GM12874 (cell line): ENCODE results near the gene TMEM95.

Experiments
- TF ChIP-seq, protein P1 (sequence below): IDR thresholded peaks from 2 replicates; pipeline ENCODE4 v1.5.1; 2011; ENCODE audit warnings: low read depth, mild to moderate bottlenecking, control low read depth, low read length, moderate library complexity; ENCODE audit not compliant: insufficient read depth

Gene TMEM95

GRCh38 chr17:7327056-7327455 is 27.9 kb upstream of the TMEM95 start:
- TF ChIP-seq, protein P1, sequence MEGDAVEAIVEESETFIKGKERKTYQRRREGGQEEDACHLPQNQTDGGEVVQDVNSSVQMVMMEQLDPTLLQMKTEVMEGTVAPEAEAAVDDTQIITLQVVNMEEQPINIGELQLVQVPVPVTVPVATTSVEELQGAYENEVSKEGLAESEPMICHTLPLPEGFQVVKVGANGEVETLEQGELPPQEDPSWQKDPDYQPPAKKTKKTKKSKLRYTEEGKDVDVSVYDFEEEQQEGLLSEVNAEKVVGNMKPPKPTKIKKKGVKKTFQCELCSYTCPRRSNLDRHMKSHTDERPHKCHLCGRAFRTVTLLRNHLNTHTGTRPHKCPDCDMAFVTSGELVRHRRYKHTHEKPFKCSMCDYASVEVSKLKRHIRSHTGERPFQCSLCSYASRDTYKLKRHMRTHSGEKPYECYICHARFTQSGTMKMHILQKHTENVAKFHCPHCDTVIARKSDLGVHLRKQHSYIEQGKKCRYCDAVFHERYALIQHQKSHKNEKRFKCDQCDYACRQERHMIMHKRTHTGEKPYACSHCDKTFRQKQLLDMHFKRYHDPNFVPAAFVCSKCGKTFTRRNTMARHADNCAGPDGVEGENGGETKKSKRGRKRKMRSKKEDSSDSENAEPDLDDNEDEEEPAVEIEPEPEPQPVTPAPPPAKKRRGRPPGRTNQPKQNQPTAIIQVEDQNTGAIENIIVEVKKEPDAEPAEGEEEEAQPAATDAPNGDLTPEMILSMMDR = no peak

DNA sequence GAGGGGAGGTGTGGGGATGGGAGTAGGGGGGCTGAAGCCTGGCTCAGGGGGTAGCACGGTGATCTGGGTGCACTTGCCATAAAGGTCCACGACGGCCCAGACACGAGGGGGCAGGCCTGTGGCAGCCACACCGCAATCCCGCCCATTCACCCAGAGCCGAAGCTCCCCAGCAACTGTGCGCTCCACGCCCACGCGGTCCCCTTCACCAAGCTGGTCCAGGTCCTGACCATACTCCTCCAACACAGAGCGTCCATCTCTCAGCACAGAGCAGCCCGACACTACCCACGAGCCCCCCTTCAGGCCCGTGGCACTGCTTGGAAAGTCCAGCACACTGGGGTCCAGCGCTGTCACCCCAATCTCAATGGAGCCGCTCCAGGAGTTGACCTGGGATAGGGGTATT is 27.5 kb upstream of the TMEM95 start:
- TF ChIP-seq, protein P1 = no peak

GRCh38 chr17:7328009-7328408 is 26.9 kb upstream of the TMEM95 start:
- TF ChIP-seq, protein P1 = no peak

- TF ChIP-seq, protein P1 = no peak
Observed at GRCh38 chr17:7328840-7329373, 26.0 kb upstream of the TMEM95 start, which contains the start of gene NEURL4. TSS of gene NEURL4 (minus strand) at chr17:7329335. CDS start at chr17:7329312, 23 bp downstream.

DNA sequence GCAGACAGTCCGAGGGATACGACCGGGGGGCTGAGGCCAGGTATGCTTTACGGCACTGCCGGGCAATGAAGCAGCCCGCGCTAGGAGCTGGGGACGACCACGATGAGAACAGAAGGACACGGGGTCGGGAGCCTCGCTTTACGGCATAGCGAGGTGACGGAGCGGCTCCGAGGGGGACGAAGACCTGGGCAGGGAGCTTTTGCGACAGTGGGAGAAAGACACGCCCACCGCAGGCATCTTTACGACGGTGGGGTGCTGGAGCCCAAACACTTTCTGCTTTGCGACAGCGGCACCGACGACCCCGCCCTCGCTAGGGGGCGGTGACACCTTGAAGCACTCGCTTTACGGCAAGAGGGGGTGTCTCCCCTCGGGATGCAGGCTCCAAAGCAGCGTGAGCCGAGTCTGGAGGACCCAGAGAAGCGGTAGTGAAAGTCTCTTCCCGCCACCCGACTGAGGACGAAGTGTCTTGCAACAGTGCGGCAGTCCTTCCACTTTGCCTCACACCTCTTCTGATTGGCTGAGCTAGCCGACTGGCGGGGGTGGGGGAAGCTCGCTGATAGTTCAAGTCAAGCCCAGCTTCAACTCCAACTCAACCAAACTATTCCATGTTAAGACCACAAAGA is 25.5 kb upstream of the TMEM95 start:
- TF ChIP-seq, protein P1 = no peak

GRCh38 chr17:7329997-7330637 is 24.8 kb upstream of the TMEM95 start:
- TF ChIP-seq, protein P1 = no peak

GRCh38 chr17:7330638-7331015 is 24.3 kb upstream of the TMEM95 start:
- TF ChIP-seq, protein P1 = no peak
